DOHH2 (cell line): ENCODE data around the gene CEACAM7.

Experiments
- EZH2phosphoT487 ChIP-seq: fragments of 200-600 bp; sonication (generic); IDR thresholded peaks from 2 replicates; pipeline ENCODE4 v1.6.1; 2017; ENCODE audit warnings: borderline replicate concordance, mild to moderate bottlenecking, antibody characterized with exemption, low read length, moderate library complexity, mixed read lengths
- TF ChIP-seq, protein P1 (sequence below): fragments of 200-600 bp; sonication (generic); IDR thresholded peaks from one replicate; pipeline ENCODE4 v1.5.1; 2014; ENCODE audit warnings: antibody characterized with exemption, mild to moderate bottlenecking, low read depth, low read length; ENCODE audit not compliant: poor library complexity, severe bottlenecking

DNA sequence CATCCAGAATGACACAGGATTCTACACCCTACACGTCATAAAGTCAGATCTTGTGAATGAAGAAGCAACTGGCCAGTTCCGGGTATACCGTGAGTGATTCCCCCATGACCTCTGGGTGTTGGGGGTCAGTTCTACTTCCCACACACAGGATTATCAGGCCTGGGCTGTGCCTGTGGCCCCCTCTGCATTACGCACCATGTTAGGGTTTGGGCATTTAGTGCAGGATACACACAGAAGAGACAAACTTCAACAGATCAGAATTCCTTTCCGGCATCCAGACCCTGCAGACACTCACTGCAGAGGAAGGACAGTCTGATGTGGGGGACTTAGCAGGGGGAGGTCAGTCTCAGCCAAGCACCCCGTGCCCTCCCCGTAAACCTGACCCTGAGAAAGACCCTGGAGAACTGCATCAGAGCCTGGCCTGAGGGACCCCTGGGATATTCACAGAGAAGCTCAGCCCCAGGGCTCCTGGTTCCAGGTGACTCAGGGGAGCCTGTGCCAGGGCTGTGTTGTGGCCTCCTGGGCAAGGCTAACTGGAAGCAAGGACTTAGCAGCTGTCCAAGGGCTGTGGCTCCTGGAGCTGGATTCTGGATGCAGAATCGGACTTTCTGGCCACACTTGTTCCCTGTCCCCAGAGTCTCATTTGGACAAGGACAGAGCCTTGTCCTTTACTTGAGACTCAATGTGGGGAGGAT, 22.0 kb upstream of the CEACAM7 start:
- TF ChIP-seq, protein P1, sequence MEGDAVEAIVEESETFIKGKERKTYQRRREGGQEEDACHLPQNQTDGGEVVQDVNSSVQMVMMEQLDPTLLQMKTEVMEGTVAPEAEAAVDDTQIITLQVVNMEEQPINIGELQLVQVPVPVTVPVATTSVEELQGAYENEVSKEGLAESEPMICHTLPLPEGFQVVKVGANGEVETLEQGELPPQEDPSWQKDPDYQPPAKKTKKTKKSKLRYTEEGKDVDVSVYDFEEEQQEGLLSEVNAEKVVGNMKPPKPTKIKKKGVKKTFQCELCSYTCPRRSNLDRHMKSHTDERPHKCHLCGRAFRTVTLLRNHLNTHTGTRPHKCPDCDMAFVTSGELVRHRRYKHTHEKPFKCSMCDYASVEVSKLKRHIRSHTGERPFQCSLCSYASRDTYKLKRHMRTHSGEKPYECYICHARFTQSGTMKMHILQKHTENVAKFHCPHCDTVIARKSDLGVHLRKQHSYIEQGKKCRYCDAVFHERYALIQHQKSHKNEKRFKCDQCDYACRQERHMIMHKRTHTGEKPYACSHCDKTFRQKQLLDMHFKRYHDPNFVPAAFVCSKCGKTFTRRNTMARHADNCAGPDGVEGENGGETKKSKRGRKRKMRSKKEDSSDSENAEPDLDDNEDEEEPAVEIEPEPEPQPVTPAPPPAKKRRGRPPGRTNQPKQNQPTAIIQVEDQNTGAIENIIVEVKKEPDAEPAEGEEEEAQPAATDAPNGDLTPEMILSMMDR = no peak
- no peak for TF ChIP-seq EZH2phosphoT487
